ENCODE results near the gene PRKN.

PRKN gene

DNA sequence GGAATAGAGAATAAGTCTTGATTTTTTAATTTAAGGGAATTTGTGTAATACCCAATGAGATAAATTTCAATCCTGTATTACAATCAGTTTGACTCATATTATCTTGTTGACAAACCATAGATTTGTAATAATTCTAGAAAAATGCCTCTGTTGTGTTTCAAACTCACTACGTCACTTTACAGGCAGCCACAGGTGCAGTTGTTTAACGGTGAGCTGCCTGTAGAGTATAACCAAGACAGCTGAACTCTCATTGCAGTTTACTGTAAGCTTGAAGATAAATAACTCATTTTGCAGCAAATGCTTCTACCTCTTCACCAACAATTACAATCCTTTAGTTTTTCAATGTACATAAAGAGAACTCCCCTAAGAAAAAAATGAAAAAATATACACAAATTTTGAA lies 114.3 kb downstream of the PRKN start:
- H3K36me3 ChIP-seq (ENCODE audit: control insufficient read depth in 1 of 2, insufficient read depth in 2 of 2, low read length in 2 of 2) = no peaks in the 10 kb centered on the region
- peaks cover 0 to 6% of the 10 kb centered on the region in 2 donors for H3K4me1 ChIP-seq (ENCODE audit: control insufficient read depth in 1 of 2, insufficient read depth in 2 of 2, low read length in 2 of 2)
- no peaks in the 10 kb centered on the region for H3K27me3 ChIP-seq (ENCODE audit: control insufficient read depth in 1 of 2, insufficient read depth in 2 of 2, low read length in 2 of 2)
- no peak overlapping the region for H3K9ac ChIP-seq (ENCODE audit: low read depth in 1 of 2, low read length in 2 of 2)
- H3K9me3 ChIP-seq (ENCODE audit: control insufficient read depth in 1 of 2, low read length in 2 of 2) = peaks cover 0 to 2% of the 10 kb centered on the region in 2 donors
- no peak overlapping the region for H3K4me3 ChIP-seq (ENCODE audit: low read depth in 1 of 2, low read length in 2 of 2)
- no peak overlapping the region for H3K27ac ChIP-seq (ENCODE audit: low read depth, low read length)

DNA sequence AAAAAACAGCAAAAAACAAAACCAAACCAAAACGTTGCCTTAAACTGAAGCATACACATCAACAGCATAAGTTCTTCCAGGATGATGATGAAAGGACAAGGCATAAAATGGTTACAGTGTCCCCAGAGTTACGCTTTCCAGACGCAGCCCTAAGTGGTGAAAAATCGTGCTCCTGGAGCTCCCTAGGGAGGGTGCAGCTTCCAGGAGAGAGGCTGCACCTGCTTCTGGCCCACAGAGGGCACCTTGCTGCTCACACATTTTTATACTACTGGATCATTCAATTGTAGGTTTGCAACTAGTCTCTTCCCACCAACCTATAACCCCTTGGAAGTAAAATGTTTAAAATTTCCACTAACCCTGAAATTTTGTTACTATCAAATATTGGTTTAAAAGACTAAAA lies 115.0 kb downstream of the PRKN start:
- H3K4me1 ChIP-seq (ENCODE audit: control insufficient read depth in 1 of 2, insufficient read depth in 2 of 2, low read length in 2 of 2) = peaks cover 0 to 6% of the 10 kb centered on the region in 2 donors
- H3K27me3 ChIP-seq (ENCODE audit: control insufficient read depth in 1 of 2, insufficient read depth in 2 of 2, low read length in 2 of 2) = no peaks in the 10 kb centered on the region
- no peaks in the 10 kb centered on the region for H3K36me3 ChIP-seq (ENCODE audit: control insufficient read depth in 1 of 2, insufficient read depth in 2 of 2, low read length in 2 of 2)
- H3K4me3 ChIP-seq (ENCODE audit: low read depth in 1 of 2, low read length in 2 of 2) = no peak overlapping the region
- no peak overlapping the region for H3K27ac ChIP-seq (ENCODE audit: low read depth, low read length)
- H3K9me3 ChIP-seq (ENCODE audit: control insufficient read depth in 1 of 2, low read length in 2 of 2) = peaks cover 0 to 2% of the 10 kb centered on the region in 2 donors
- H3K9ac ChIP-seq (ENCODE audit: low read depth in 1 of 2, low read length in 2 of 2) = no peak overlapping the region

DNA sequence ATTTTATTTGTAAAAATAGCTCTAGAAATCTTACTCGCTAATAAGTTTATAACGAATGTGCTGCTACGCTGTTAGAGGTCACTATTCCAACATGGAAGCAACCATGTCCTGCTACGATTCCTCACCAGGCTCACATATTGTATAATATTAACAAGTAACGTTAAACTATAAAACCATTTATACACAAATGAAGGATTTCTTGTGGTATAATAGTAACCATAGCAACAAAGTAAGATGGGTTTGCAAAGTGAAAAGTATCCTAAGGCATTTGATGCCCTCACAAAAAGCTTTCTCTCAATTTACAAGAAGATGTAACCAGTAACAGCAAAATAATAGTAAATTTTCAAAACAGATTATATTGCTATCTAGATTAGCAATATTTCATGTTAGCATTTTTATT lies 117.2 kb downstream of the PRKN start:
- no peaks in the 10 kb centered on the region for H3K9me3 ChIP-seq (ENCODE audit: control insufficient read depth in 1 of 2, low read length in 2 of 2)
- H3K4me3 ChIP-seq (ENCODE audit: low read depth in 1 of 2, low read length in 2 of 2) = no peak overlapping the region
- H3K9ac ChIP-seq (ENCODE audit: low read depth in 1 of 2, low read length in 2 of 2) = no peak overlapping the region
- no peaks in the 10 kb centered on the region for H3K4me1 ChIP-seq (ENCODE audit: control insufficient read depth in 1 of 2, insufficient read depth in 2 of 2, low read length in 2 of 2)
- no peaks in the 10 kb centered on the region for H3K27me3 ChIP-seq (ENCODE audit: control insufficient read depth in 1 of 2, insufficient read depth in 2 of 2, low read length in 2 of 2)
- H3K36me3 ChIP-seq (ENCODE audit: control insufficient read depth in 1 of 2, insufficient read depth in 2 of 2, low read length in 2 of 2) = no peaks in the 10 kb centered on the region
- no peak overlapping the region for H3K27ac ChIP-seq (ENCODE audit: low read depth, low read length)

DNA sequence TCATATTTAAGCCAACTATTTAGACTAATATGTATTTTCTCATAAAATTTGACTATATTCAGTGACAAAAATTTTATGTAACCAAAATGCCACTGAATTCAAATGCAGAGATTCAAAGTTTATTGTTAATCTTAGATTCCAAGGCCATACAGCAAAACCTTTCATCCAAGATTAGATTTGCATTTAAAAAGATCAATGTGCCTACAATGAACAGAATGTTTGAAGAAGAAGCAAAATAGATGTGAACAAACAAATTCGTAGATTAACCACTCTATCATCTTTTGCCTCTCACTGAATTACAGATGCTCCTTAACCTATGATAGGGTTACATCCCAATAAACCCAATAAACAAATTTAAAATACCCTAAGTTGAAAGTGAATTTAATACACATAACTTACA lies 121.7 kb downstream of the PRKN start:
- Histone ChIP-seq H3K9ac (ENCODE audit: low read depth in 1 of 2, low read length in 2 of 2) (no peak overlapping the region), H3K27ac (ENCODE audit: low read depth, low read length) (no peak overlapping the region), H3K4me3 (ENCODE audit: low read depth in 1 of 2, low read length in 2 of 2) (no peak overlapping the region), H3K27me3 (ENCODE audit: control insufficient read depth in 1 of 2, insufficient read depth in 2 of 2, low read length in 2 of 2) (no peaks in the 10 kb centered on the region), H3K9me3 (ENCODE audit: control insufficient read depth in 1 of 2, low read length in 2 of 2) (no peaks in the 10 kb centered on the region), H3K4me1 (ENCODE audit: control insufficient read depth in 1 of 2, insufficient read depth in 2 of 2, low read length in 2 of 2) (no peaks in the 10 kb centered on the region), H3K36me3 (ENCODE audit: control insufficient read depth in 1 of 2, insufficient read depth in 2 of 2, low read length in 2 of 2) (no peaks in the 10 kb centered on the region)

DNA sequence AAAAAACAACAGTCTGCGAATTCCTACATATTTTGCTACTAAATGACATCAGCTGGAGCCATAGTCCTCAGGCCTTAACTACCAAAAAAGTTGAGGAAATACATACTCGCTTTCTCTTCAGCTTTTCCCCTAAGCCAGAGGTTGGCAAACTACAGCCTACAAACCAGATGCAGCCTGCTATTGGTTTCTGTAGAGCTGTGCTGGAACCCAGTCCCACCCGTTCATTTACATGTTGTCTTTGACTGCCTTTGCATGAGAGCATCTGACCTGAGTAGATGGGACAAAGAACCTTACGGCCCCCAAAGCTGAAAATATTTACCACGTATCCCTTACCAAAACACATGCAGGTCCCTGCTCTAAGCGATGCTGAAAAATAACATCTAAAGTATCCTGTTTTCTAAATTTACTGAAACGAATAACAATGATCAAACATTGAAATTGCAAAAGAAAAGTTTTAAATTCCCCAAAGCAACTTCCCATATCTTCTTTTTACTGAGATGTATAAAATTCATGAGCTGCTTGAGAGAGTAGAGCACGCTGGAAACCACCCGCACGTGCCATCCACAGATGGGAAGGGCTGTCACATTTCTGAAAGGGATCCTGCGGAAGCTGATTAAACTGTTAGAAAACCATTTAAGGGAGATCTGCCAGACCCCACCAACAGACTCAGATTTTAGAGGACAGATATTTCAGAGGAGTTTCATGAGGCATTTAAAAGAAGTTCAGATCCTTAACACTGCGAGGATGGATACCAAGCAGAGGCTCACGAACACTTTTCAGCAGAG lies 124.1 kb downstream of the PRKN start:
- Histone ChIP-seq H3K4me1 (ENCODE audit: control insufficient read depth in 1 of 2, insufficient read depth in 2 of 2, low read length in 2 of 2) (no peaks in the 10 kb centered on the region), H3K36me3 (ENCODE audit: control insufficient read depth in 1 of 2, insufficient read depth in 2 of 2, low read length in 2 of 2) (no peaks in the 10 kb centered on the region), H3K27ac (ENCODE audit: low read depth, low read length) (no peak overlapping the region), H3K9ac (ENCODE audit: low read depth in 1 of 2, low read length in 2 of 2) (no peak overlapping the region), H3K27me3 (ENCODE audit: control insufficient read depth in 1 of 2, insufficient read depth in 2 of 2, low read length in 2 of 2) (no peaks in the 10 kb centered on the region), H3K4me3 (ENCODE audit: low read depth in 1 of 2, low read length in 2 of 2) (no peak overlapping the region), H3K9me3 (ENCODE audit: control insufficient read depth in 1 of 2, low read length in 2 of 2) (no peaks in the 10 kb centered on the region)

DNA sequence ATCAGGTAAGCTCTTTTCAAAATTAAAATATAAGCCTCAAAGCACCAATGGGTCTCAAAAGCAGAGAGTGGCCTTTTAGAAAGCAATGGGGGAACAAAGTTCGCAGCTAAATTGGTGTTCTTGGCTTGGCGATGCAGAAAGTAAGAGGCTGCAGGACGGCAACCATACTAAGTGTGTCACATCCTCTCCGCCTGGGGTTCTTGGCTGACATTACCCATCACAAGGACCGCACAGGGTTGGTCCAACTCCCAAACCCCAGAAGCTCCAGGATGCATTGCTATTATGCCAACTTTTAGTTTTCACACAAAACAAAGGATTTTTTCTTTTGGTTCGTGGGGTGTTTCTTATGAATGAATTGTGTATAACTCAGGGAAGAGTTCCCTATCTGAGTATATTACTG lies 124.8 kb downstream of the PRKN start:
- no peaks in the 10 kb centered on the region for H3K36me3 ChIP-seq (ENCODE audit: control insufficient read depth in 1 of 2, insufficient read depth in 2 of 2, low read length in 2 of 2)
- H3K27ac ChIP-seq (ENCODE audit: low read depth, low read length) = no peak overlapping the region
- H3K4me3 ChIP-seq (ENCODE audit: low read depth in 1 of 2, low read length in 2 of 2) = no peak overlapping the region
- H3K9ac ChIP-seq (ENCODE audit: low read depth in 1 of 2, low read length in 2 of 2) = no peak overlapping the region
- no peaks in the 10 kb centered on the region for H3K4me1 ChIP-seq (ENCODE audit: control insufficient read depth in 1 of 2, insufficient read depth in 2 of 2, low read length in 2 of 2)
- H3K27me3 ChIP-seq (ENCODE audit: control insufficient read depth in 1 of 2, insufficient read depth in 2 of 2, low read length in 2 of 2) = no peaks in the 10 kb centered on the region
- no peaks in the 10 kb centered on the region for H3K9me3 ChIP-seq (ENCODE audit: control insufficient read depth in 1 of 2, low read length in 2 of 2)

DNA sequence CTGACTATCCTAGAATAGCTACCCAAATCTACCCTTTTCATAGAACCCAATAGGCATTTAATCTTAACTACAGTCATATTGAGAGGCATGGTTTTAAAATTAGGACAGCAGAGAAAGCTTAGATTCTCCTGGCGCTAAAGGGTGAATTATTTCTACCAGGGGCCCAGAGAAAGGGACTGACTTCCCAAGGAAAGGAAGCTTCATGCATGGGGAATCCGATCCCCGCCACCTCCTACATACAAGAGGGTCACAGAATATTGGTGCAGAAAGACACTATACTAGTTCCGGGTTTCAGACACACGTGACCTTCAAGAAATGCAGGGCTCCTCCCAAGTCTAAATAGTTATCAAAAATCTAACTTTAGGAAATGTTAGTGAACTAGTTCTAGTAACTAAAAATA lies 130.9 kb downstream of the PRKN start:
- Histone ChIP-seq H3K9me3 (ENCODE audit: control insufficient read depth in 1 of 2, low read length in 2 of 2) (no peaks in the 10 kb centered on the region), H3K27me3 (ENCODE audit: control insufficient read depth in 1 of 2, insufficient read depth in 2 of 2, low read length in 2 of 2) (no peaks in the 10 kb centered on the region), H3K4me1 (ENCODE audit: control insufficient read depth in 1 of 2, insufficient read depth in 2 of 2, low read length in 2 of 2) (no peaks in the 10 kb centered on the region), H3K36me3 (ENCODE audit: control insufficient read depth in 1 of 2, insufficient read depth in 2 of 2, low read length in 2 of 2) (no peaks in the 10 kb centered on the region), H3K27ac (ENCODE audit: low read depth, low read length) (no peak overlapping the region), H3K4me3 (ENCODE audit: low read depth in 1 of 2, low read length in 2 of 2) (no peak overlapping the region), H3K9ac (ENCODE audit: low read depth in 1 of 2, low read length in 2 of 2) (no peak overlapping the region)

DNA sequence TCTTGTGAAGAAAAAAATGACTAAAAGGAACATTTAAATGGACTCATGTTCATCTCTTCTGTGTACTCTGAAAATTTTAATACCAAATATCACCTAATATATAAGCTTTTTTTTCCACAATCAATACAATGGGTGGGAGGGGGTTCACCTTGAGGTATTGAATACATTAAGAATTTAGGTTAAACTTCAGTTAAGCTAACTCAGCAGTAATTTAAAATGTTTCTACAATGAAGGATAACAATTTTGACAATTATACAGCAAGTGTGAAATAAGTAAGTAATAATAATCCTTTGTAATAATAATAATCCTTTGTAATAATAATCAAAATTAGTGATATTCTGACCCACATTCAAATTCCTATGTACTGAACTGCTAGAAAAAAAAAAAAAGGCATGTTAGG lies 136.0 kb downstream of the PRKN start:
- Histone ChIP-seq H3K4me3 (ENCODE audit: low read depth in 1 of 2, low read length in 2 of 2) (no peak overlapping the region), H3K9ac (ENCODE audit: low read depth in 1 of 2, low read length in 2 of 2) (no peak overlapping the region), H3K27ac (ENCODE audit: low read depth, low read length) (no peak overlapping the region), H3K4me1 (ENCODE audit: control insufficient read depth in 1 of 2, insufficient read depth in 2 of 2, low read length in 2 of 2) (no peaks in the 10 kb centered on the region), H3K27me3 (ENCODE audit: control insufficient read depth in 1 of 2, insufficient read depth in 2 of 2, low read length in 2 of 2) (no peaks in the 10 kb centered on the region), H3K9me3 (ENCODE audit: control insufficient read depth in 1 of 2, low read length in 2 of 2) (no peaks in the 10 kb centered on the region), H3K36me3 (ENCODE audit: control insufficient read depth in 1 of 2, insufficient read depth in 2 of 2, low read length in 2 of 2) (no peaks in the 10 kb centered on the region)

DNA sequence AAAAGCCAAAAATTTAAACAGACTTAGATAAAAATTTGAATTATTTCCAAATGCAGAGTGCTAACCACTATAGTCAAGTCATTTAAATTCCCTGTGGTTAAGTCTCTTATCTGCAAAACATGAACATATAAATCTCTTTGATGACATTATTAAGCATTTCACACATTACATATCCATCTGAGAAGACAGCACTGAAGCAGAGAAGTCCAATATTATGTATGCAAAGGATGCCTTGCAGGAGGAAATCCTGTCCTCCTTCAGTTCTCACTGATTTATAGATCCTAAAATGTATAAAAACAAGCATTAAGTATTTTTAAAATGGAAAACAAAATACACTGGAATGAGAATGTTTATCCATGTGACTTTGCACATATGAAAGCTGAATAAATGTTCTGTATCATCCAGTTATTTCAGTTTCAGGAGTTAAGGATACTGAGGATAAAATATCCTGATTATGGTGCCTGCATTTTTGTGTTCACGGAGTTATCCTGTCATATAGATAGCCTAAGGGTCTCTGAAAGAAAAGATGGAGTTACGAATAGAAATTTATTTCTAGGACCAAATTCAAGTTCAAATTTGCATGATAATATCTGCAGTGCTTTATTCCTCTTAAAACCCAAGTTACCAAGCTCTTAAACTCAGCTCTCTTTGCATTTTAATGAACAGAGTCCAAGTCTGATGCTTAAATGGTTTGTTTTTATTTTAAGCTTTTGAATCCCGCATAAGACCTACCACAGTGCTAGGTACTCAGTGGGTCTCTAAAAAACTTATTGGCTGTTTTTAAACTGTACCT lies 145.4 kb downstream of the PRKN start:
- Histone ChIP-seq H3K4me1 (ENCODE audit: control insufficient read depth in 1 of 2, insufficient read depth in 2 of 2, low read length in 2 of 2) (no peaks in the 10 kb centered on the region), H3K9ac (ENCODE audit: low read depth in 1 of 2, low read length in 2 of 2) (no peak overlapping the region), H3K27me3 (ENCODE audit: control insufficient read depth in 1 of 2, insufficient read depth in 2 of 2, low read length in 2 of 2) (no peaks in the 10 kb centered on the region), H3K9me3 (ENCODE audit: control insufficient read depth in 1 of 2, low read length in 2 of 2) (no peaks in the 10 kb centered on the region), H3K4me3 (ENCODE audit: low read depth in 1 of 2, low read length in 2 of 2) (no peak overlapping the region), H3K36me3 (ENCODE audit: control insufficient read depth in 1 of 2, insufficient read depth in 2 of 2, low read length in 2 of 2) (no peaks in the 10 kb centered on the region), H3K27ac (ENCODE audit: low read depth, low read length) (no peak overlapping the region)

DNA sequence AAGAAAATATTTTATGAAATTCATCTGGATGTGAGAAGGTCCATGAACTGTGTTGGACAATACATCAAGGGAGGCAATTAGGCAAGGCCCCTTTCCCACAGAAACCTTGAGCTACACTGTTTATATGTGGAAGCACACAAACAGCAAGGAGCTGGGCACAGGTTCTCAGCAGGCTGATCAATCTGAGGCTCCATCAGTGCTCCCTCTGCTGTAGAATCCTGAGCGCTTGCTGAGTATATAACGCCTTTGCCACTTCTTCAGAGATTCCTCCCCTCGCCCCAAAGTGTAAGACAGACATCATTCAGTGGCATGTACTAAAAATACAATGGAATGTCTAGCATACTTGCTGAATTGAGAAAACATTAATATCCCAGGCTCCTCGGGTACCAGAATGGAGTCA lies 146.9 kb downstream of the PRKN start:
- no peaks in the 10 kb centered on the region for H3K4me1 ChIP-seq (ENCODE audit: control insufficient read depth in 1 of 2, insufficient read depth in 2 of 2, low read length in 2 of 2)
- H3K4me3 ChIP-seq (ENCODE audit: low read depth in 1 of 2, low read length in 2 of 2) = no peak overlapping the region

More for the DNA sequence above, 146.9 kb downstream of the PRKN start:
- Histone ChIP-seq H3K36me3 (ENCODE audit: control insufficient read depth in 1 of 2, insufficient read depth in 2 of 2, low read length in 2 of 2) (no peaks in the 10 kb centered on the region), H3K9ac (ENCODE audit: low read depth in 1 of 2, low read length in 2 of 2) (no peak overlapping the region), H3K9me3 (ENCODE audit: control insufficient read depth in 1 of 2, low read length in 2 of 2) (no peaks in the 10 kb centered on the region), H3K27me3 (ENCODE audit: control insufficient read depth in 1 of 2, insufficient read depth in 2 of 2, low read length in 2 of 2) (no peaks in the 10 kb centered on the region), H3K27ac (ENCODE audit: low read depth, low read length) (no peak overlapping the region)
